GM23338 (cell line): ENCODE measurements around the gene TMEM43. TPM values are rescaled to one million over a fixed set of nuclear protein-coding genes. Genes with fewer than 3 reads are reported as not detected.

Source experiments
- ATAC-seq: fragments of 200-7000 bp; cut with Tn5 transposase; 3 replicates; pipeline ENCODE4 v1.9.1; 2020
- DNase-seq: peaks from one replicate; pipeline ENCODE4 v3.0.0-alpha.2; 2015; ENCODE audit warnings: low spot score
- H2AFZ ChIP-seq: fragments of 200-600 bp; sonication (generic); 2 replicates; pipeline ENCODE4 v1.8.0; 2016; ENCODE audit warnings: antibody characterized with exemption, mild to moderate bottlenecking, moderate library complexity
- H3F3A ChIP-seq: fragments of 200-600 bp; sonication (generic); replicated peaks from 2 replicates; pipeline ENCODE4 v1.8.0; 2017; ENCODE audit warnings: antibody characterized with exemption, mixed run types, low read depth
- H3K27ac ChIP-seq: fragments of 200-600 bp; sonication (generic); 2 replicates; pipeline ENCODE4 v1.6.1; 2016; ENCODE audit warnings: low read depth
- H3K27me3 ChIP-seq: fragments of 200-600 bp; sonication (generic); 2 replicates; pipeline ENCODE4 v1.8.0; 2016; ENCODE audit warnings: mild to moderate bottlenecking, mixed run types, moderate library complexity; ENCODE audit not compliant: insufficient read depth
- H3K36me3 ChIP-seq: fragments of 200-600 bp; sonication (generic); 2 replicates; pipeline ENCODE4 v1.8.0; 2016; ENCODE audit warnings: mild to moderate bottlenecking; ENCODE audit not compliant: insufficient read depth
- H3K4me1 ChIP-seq: fragments of 200-600 bp; sonication (generic); 2 replicates; pipeline ENCODE4 v1.8.0; 2016; ENCODE audit warnings: mild to moderate bottlenecking, moderate library complexity; ENCODE audit not compliant: insufficient read depth
- H3K4me2 ChIP-seq: fragments of 200-600 bp; sonication (generic); 2 replicates; pipeline ENCODE4 v1.7.1; 2017; ENCODE audit warnings: mixed run types
- H3K4me3 ChIP-seq: fragments of 200-600 bp; sonication (generic); 2 replicates; pipeline ENCODE4 v1.6.1; 2016; ENCODE audit warnings: mixed run types
- H3K79me2 ChIP-seq: fragments of 200-600 bp; sonication (generic); replicated peaks from 2 replicates; pipeline ENCODE4 v1.8.0; 2017; ENCODE audit warnings: mild to moderate bottlenecking; ENCODE audit not compliant: insufficient read depth
- H3K9me2 ChIP-seq: fragments of 200-600 bp; sonication (generic); 2 replicates; pipeline ENCODE4 v1.8.0; 2017; ENCODE audit not compliant: insufficient read depth
- H4K20me1 ChIP-seq: fragments of 200-600 bp; sonication (generic); replicated peaks from 2 replicates; pipeline ENCODE4 v1.8.0; 2017; ENCODE audit warnings: mild to moderate bottlenecking; ENCODE audit not compliant: insufficient read depth
- H3K27ac Mint-ChIP-seq: 2 replicates; pipeline ENCODE4 v1.8.0; 2020; ENCODE audit warnings: inconsistent platforms, mild to moderate bottlenecking, moderate library complexity, mixed read lengths
- H3K27me3 Mint-ChIP-seq: 3 replicates; pipeline ENCODE4 v1.8.0; 2022; ENCODE audit warnings: low read depth, mild to moderate bottlenecking, moderate library complexity, mixed read lengths, inconsistent platforms; ENCODE audit not compliant: insufficient read depth, poor library complexity
- H3K36me3 Mint-ChIP-seq: 3 replicates; pipeline ENCODE4 v1.8.0; 2021; ENCODE audit warnings: low read depth, mild to moderate bottlenecking, inconsistent platforms, moderate library complexity, mixed read lengths
- H3K4me1 Mint-ChIP-seq: 3 replicates; pipeline ENCODE4 v1.8.0; 2020; ENCODE audit warnings: mild to moderate bottlenecking, inconsistent platforms, mixed read lengths
- H3K4me3 Mint-ChIP-seq: 3 replicates; pipeline ENCODE4 v1.8.0; 2021; ENCODE audit warnings: moderate library complexity, mild to moderate bottlenecking, inconsistent platforms, mixed read lengths
- H3K9me3 Mint-ChIP-seq: 3 replicates; pipeline ENCODE4 v1.8.0; 2020; ENCODE audit warnings: moderate library complexity, mild to moderate bottlenecking, inconsistent platforms, mixed read lengths
- CREB1 ChIP-seq: fragments of 250-450 bp; sonication (Bioruptor Pico); IDR thresholded peaks from 2 replicates; pipeline ENCODE4 v1.5.0; 2020; ENCODE audit warnings: low read depth, mild to moderate bottlenecking, moderate library complexity
- CTCF ChIP-seq, 2 experiments: fragments of 200-600 bp in 1 of 2; sonication (generic) in 1 of 2; conservative IDR thresholded peaks; 2 replicates each; pipeline versions ENCODE4 v1.5.1 to v1.6.1; 2016 to 2017; ENCODE audit warnings: antibody characterized with exemption in 2 of 2, low read depth in 2 of 2, mild to moderate bottlenecking in 2 of 2, moderate library complexity in 1 of 2
- ETS1 ChIP-seq: IDR thresholded peaks from 2 replicates; pipeline ENCODE4 v1.6.1; 2016; ENCODE audit warnings: antibody characterized with exemption
- EZH2 ChIP-seq: fragments of 200-600 bp; sonication (generic); IDR thresholded peaks from one replicate; pipeline ENCODE4 v1.8.0; 2017; ENCODE audit warnings: antibody characterized with exemption, mild to moderate bottlenecking, low read depth; ENCODE audit not compliant: unreplicated experiment
- EZH2phosphoT487 ChIP-seq: fragments of 200-600 bp; sonication (generic); IDR thresholded peaks from one replicate; pipeline ENCODE4 v1.8.1; 2018; ENCODE audit warnings: antibody characterized with exemption; ENCODE audit not compliant: unreplicated experiment
- JUNB ChIP-seq: IDR thresholded peaks from one replicate; pipeline ENCODE4 v1.6.1; 2016; ENCODE audit warnings: antibody characterized with exemption; ENCODE audit not compliant: unreplicated experiment
- NANOG ChIP-seq: IDR thresholded peaks from 2 replicates; pipeline ENCODE4 v1.6.1; 2016; ENCODE audit warnings: antibody characterized with exemption, borderline replicate concordance
- POLR2AphosphoS5 ChIP-seq: IDR thresholded peaks from 2 replicates; pipeline ENCODE4 v1.6.1; 2016; ENCODE audit warnings: antibody characterized with exemption, low read depth
- REST ChIP-seq: IDR thresholded peaks from one replicate; pipeline ENCODE4 v1.6.1; 2018; ENCODE audit warnings: antibody characterized with exemption; ENCODE audit not compliant: unreplicated experiment
- STAT1 ChIP-seq: IDR thresholded peaks from one replicate; pipeline ENCODE4 v1.6.1; 2016; ENCODE audit warnings: antibody characterized with exemption; ENCODE audit not compliant: unreplicated experiment
- ZNF114 ChIP-seq: fragments of 250-450 bp; sonication (Bioruptor Pico); IDR thresholded peaks from 2 replicates; pipeline ENCODE4 v1.5.0; 2020; ENCODE audit warnings: mild to moderate bottlenecking, moderate library complexity
- ZNF331 ChIP-seq: fragments of 250-450 bp; sonication (Bioruptor Pico); IDR thresholded peaks from 2 replicates; pipeline ENCODE4 v1.5.0; 2020; ENCODE audit warnings: low read depth, mild to moderate bottlenecking, moderate library complexity
- ZNF462 ChIP-seq: fragments of 250-450 bp; sonication (Bioruptor Pico); IDR thresholded peaks from 2 replicates; pipeline ENCODE4 v1.5.0; 2020; ENCODE audit warnings: mild to moderate bottlenecking, moderate library complexity
- polyA plus RNA-seq: library from polyadenylated mRNA; unstranded; fragments of >200 nt; fragmentation: Nextera tagmentation; extraction: Ambion mirVana; gene quantifications from 2 replicates; pipeline ENCODE4 v1.2.1, GENCODE V29; 2016
- total RNA-seq: library from RNA; depleted of rRNA; stranded (reverse); fragments of >200 nt; shearing (Covaris generic); gene quantifications from 2 replicates; pipeline ENCODE4 v1.2.3, GENCODE V29; 2014

TMEM43 gene
- total and polyA plus RNA-seq, 2 experiments from 2014 or later, result 15.9 to 34.7 TPM

DNA sequence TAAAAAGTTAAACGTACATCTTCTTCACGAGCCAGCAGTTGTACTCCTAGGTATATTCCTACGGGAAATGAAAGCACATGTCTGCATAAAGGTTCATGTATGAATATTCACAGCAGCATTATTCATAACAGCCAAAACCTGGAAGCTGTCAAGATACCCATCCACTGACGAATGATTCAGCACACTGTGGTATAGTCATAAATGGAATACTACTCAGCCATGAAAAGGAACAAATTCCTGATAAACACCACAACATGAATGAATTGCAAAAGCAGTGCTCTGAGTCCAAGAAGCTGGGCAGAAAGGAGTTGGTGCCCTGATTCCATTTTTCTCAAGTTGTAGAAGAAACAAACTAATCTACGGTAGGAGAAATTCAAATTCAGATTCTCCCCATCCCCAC, 3.9 kb downstream of the TMEM43 start:
- peaks cover 11% of the 10 kb centered on the region; the same call in 1 of the 2 replicates for H3K4me1 ChIP-seq
- H4K20me1 ChIP-seq, result peaks cover 8% of the 10 kb centered on the region; the same call in 1 of the 2 replicates
- H3K27me3 ChIP-seq, result no peaks in the 10 kb centered on the region
- Mint-ChIP-seq H3K36me3 (peaks cover 57% of the 10 kb centered on the region), H3K27me3 (peaks cover 18% of the 10 kb centered on the region), H3K9me3 (no peaks in the 10 kb centered on the region), H3K4me3 (no peak overlapping the region), H3K27ac (no peak overlapping the region), H3K4me1 (peaks cover 11% of the 10 kb centered on the region; the same call in 2 of the 3 replicates)
- H3K27ac ChIP-seq, result no peak overlapping the region
- peaks cover 35% of the 10 kb centered on the region for H3K79me2 ChIP-seq
- peaks cover 4% of the 10 kb centered on the region; the same call in 1 of the 2 replicates for H3K36me3 ChIP-seq
- no peak overlapping the region for H3K4me2 ChIP-seq
- DNase-seq (no peak), ATAC-seq (no peak)
- TF ChIP-seq CTCF (conservative IDR thresholded peaks at IDR 0.05; ENCODE audit: low read depth in 2 of 2) (no peak), ZNF331 (CRISPR knock-in tag) (no peak), ZNF114 (CRISPR knock-in tag) (no peak), CREB1 (CRISPR knock-in tag) (no peak), ETS1 (no peak), EZH2 (no peak), POLR2AphosphoS5 (no peak), REST (no peak), JUNB (no peak), EZH2phosphoT487 (no peak), STAT1 (no peak), NANOG (no peak), ZNF462 (CRISPR knock-in tag) (no peak)
- no peaks in the 10 kb centered on the region for H3K9me2 ChIP-seq
- no peak overlapping the region for H2AFZ ChIP-seq
- H3F3A ChIP-seq, result no peaks in the 10 kb centered on the region
- H3K4me3 ChIP-seq, result no peak overlapping the region
